GM18519 (cell line): ENCODE results near the gene PLCL2.

Experiments used
- ATAC-seq: cut with Tn5 transposase; IDR thresholded peaks from one replicate; pipeline ENCODE4 v1.9.1; 2021; ENCODE audit warnings: mild to moderate bottlenecking, moderate library complexity; ENCODE audit not compliant: unreplicated experiment, low FRiP score

PLCL2 gene

DNA sequence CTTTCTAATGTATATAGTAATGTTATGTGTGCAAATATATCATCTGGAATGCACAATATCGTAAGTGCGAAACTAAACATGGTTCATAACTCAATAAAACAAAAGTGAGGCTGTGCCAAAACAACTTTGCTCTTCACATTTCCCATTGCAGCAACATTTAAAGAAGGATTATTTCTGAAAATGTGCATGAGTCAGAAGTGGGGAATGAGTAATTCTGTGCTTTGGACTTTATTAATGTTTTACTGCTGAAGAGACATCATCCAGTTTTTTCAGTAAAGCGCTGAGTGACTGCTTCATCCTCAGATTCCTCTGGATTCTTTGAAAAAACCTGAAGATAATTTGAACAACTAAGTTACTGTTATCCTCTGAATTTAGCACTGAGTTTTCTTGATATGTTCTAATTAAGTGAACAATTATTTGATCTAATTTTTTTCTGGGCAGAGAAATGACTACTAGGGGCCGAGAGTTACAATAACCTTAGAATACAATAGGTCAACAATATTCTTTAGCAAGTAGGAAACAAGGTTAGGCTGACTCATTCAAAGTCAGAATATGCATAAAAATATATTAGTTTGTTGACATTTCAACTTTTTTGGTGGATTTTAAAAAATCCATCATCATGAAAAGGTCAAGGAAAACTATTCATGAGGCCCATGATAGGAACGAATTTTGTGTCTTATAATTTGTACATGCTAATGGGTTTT is 20.0 kb upstream of the PLCL2 start:
- no peak for ATAC-seq

DNA sequence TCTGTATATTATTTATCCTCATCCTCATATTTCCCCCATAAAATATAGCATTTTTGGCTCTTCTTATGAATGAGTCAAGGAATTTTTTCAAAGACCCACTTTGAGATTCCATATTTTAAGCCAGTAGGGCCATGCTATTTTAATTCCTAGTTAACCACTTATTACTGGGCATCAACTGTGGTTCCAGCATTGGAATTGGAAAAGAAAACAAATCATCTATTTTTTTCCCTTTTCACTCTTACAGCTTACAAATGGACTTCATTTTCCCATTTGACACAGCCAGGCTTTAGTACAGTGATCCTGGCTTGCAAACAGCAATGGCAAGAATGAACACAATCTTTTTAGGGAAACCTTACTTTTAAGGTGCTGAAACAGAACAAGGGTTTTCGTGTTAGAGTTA is 19.4 kb upstream of the PLCL2 start:
- no peak for ATAC-seq

DNA sequence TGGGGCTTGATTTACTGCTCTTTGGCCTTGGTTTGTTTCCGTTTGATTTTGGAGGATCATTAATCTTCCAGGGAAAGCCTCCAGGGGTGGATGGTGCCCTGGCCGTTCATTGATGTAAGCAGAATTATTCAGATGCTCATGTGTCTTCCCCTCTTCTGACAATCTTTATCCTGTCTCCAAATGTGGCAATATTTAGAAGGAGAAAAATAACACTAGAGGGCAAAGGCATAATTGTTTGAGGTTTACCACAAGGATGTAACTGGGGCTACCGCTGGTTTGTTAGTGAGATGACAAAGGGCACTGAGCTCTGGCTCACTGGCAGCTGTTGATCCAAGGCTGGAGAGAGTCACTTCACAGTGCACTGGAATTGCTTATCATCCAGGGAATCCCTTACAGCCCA is 18.2 kb upstream of the PLCL2 start:
- ATAC-seq, result no peak

DNA sequence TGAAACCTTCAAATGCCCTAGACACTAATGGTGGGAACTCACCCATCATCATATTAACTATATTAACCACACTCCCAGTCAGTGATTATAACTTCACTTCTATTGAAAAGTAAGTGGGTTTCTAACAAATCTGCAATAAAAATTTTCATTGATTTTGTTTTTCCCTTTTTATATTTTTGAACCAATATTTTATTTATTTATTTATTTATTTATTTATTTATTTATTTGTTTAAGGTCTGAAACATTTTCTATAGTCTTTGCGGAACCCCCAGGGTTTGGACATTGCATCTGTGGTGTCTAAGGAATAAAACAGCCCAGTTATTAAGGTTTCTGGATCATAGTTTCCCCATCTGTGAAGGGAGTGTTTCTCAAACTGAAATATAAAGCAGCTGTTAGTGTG is 16.2 kb upstream of the PLCL2 start:
- no peak for ATAC-seq

DNA sequence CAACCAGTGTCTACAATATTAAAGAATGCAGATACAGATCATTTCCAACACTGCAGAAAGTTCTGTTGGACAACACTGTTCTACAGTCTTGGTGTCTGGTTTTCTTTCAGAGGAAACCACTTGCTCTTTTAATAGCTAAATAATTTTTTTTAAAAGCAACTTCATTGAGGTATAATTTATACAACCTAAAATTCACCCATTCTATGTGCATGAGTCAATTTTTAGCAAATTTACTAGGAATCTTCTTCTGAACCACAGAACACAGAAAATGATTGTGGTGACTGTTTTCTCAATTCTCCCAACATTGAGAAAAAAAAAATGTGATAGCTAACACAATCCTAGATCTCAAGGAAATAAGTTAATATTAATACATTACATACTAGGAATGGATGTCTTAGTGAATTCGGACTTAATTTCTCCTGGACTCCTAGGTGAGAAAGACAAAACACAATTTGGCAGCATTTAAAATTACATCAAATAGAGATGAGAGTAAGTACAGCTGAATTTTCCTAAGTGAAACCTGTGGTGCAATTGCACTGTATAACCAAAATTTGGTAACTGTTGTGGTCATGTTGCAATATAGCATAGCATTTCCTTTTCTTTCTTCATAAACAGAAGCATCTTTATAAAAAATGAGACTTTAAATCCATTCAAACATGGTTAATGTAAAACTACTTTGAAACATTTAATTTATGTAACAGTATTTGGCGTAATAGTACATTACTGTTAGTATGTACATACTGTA is 15.3 kb upstream of the PLCL2 start:
- ATAC-seq, result no peak

DNA sequence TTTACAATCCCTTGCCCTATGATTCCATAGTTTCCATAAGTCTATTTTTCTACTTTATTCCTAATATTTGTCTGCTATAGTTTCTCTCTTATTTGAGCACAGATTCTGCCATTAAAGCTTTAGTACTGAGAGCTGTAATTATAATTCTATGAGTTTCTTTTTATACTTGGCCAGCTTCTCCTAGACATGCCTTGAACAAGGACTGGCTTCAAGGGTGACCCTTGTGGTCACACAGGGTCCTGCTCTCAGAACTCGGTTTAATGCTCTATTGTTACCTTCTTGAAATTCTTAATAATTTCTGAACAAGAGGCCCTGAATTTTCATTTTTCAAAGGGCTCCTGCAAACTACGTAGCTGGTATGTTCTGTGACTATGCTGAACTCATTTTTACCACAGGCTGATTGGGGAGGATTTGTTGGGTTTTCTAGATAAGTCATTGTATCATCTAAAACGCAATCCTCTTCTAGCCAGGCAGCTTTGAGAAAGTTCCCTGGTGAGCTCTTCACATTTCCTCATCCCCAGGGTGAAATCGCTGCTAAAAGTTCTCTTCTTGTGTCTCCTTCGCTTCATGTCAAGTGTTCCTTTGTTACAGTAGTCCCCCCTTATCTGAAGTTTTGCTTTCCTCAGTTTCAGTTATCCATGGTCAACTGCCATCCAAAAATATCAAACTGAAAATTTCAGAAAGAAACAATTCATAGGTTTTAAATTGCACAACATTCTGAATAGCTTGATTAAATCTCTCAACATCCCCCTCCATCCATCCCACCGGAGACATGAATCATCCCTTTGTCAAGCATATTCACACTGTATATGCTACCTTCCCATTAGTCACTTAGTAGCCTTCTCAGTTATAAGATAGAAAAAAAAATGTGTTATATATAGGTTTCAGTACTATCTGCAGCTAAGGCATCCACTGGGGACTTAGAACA is 12.6 kb upstream of the PLCL2 start:
- no peak for ATAC-seq

DNA sequence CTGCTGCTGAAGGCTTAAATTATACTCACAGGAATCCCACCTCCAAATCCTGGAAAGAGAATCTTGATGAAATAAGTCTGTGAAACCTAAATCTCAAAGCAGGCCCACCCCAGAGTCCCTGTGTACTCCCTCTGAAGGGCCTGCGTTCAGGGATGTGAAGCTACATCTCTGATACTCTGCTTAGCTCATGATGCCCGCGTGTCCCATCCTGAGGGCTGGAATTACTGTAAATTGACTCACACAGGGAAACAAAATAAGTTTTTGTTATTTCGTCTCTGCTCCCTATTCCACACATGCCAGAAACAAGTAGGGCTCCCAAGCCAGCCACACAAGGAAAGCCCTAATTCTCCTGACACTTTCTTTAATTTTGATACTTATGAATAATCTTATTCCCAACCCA is 10.9 kb upstream of the PLCL2 start:
- no peak for ATAC-seq

DNA sequence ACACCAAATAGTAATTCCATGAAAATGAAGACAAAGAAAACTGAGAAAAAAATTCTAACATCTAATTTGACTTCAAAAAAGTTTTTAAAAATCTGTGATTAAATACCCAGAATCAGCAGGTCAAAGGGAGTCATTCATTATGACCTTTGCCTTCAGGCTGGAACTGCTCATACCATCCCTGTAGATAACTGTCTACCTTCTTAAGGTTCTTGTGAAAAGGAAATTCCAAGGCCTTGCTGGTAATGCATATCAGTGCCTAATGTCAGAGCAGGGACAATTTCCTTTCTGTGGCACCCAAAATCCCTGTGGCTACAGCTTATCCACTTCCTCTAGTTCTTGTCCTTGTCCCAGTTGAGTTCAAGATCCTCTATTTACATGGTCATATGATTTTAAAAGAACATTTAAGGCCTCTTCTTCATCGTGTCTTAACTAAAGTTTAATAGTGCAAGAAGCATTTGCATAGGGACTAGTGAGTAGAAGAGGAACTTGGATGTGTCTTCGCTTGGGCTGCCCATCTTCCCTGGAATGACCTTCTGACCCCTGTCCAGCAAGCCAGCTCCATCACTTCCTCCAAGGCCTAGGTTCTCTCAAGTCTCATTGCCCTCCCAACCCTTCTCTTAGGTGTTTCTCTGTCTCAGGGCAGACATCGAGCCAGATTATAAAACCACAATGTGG is 8.7 kb upstream of the PLCL2 start:
- no peak for ATAC-seq

DNA sequence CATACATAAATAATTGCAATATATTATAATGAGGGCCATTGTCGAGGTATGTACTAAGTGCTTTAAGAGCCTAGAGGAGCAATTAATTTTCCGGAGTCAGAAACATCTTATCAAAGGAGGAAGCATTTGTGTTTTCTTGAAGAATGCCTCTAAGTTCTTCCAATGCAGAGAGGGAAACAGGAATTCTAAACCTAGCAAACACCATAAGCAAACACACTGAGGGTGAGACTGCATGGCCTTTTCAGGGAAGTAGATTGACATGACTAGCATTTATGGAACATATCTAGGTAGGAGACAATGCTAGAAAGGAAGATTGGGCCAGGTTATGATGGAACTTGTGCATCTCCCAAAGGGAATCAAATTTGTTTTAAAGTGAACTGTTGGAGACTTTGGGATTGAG is 7.2 kb upstream of the PLCL2 start:
- ATAC-seq, result no peak

DNA sequence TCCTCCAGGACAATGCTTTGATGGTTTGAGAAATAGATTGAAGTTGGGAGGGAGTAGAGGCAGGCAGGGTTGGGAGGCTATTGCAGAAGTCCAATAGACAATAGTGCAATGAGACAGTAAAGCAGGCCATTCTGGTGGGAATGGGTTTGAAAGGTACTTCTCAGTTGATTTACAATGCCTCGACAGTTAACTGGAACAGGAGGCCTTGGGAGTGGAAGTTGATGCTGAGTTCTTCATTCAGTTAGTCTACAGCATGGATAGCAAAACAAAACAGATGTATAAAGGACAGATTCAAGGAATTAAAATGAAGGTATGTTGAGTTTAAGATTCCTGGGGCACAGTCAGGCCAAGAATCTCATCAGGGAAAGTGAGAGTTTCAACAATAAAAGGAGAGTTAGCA is 6.8 kb upstream of the PLCL2 start:
- ATAC-seq, result no peak

DNA sequence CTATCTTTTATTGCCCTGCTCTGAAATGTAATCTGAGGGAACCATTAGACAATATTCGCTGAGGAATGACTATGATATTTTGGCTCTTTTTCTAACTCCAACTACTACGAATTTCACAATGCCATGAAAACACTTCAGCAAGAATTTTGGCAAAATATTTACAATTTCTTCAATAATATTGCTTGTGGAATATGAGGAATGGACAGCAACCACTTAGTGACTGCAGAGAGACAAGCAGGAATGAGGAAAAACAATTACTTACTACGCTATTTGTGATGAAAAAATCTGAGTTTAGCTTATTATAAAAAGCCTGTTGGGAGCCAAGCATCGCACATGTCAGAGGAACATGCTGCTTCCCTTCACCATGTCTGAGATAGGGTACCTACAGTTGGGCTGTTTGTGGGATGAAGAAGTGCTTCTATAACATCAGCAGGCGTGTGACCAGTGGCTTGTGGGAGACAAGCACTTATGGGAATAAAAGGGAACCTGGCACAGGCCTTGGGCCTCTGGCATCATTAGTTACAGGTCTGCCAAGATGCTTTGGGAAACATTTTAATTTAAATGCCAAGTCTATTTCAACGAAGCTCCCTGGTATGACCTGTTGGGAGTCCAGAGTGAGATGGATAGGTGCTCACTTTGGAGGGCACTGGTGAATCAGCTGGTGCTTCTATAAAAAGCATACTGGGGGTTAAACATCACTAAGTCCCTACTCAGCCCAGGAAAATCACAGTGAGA is 2.7 kb upstream of the PLCL2 start:
- ATAC-seq, result no peak

DNA sequence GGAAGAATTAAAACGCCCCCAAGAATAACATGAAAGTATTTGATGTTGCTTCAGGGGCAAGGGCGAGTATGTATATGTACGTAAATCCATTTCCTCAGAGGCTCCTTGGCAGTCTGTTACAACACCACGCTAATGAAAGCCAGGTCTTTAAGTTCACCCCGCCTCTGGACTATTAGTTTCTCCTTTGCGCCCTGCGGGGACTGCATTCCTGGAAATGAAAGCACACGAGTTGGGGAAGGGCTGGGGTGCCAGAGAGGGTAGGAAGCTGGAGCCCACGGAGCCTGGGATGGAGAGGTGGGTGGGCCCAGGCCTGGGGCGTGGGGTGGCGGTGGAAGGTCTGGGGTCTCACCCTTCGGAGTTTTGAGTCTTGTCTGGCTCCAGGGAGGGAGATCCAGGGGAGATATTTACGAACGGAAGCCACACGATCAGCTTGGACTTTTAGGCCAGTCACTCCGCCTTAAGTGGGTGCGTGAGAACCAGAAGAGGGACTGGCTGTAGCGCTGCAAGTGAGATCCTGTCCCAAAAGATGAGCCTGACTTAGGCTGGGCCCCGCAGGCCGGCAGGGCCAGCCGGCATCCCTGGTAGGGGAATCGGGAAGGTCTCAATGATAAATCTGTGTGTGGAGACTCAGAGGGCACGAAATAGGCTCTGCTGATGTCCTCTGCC is 1.6 kb upstream of the PLCL2 start:
- no peak for ATAC-seq

DNA sequence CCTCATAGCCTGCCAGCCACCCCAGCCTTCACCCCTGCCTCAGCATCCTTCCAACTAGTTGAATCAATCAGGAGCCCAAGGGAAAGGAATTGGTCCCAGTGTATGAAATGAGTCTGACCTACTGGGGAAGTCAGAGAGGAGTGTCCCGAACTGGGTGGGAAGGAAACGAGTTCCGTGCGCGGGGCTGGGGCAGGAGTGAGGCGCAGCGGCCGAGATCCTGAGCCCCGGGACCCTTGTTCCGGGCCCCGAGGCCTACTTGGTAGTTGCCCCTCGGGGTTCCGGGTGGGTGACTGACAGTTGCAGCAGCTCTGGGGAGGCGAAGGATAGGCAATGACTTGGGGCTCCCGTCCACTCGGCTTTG is 1.1 kb upstream of the PLCL2 start:
- ATAC-seq, result no peak

DNA sequence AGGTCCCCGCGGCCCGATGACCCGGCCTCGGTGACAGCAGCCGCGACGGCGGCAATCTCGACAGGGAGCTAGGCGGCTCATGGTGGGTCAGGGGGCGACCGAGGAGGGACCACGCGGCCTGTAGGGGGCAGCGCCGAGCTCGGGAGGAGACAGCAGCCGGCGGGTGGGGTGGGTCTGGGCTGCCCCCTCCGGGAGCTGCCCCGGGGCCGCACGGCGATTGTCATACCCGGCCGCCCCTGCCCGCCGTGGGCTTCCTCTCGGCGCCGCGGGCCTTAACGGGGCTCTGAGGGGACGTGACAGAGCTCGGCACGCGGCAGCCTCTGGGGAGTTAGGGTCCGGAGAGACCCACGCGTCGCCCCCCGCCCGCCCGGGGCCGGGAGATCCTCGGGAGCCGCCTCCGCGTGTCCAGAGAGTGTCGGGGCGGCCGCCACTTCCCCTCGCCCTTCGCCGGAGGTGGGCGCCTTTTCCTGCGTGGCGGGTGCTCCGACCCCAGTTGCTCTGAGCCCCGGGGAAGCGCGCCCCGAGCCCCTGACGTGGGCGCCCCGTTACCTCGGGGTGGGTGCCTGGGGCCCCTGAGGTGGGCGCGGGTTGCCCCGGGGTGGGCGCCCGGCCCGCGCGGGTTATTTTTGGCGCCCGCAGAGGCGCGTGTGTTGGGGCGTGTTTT is 539 bp upstream of the PLCL2 start:
- no peak for ATAC-seq

DNA sequence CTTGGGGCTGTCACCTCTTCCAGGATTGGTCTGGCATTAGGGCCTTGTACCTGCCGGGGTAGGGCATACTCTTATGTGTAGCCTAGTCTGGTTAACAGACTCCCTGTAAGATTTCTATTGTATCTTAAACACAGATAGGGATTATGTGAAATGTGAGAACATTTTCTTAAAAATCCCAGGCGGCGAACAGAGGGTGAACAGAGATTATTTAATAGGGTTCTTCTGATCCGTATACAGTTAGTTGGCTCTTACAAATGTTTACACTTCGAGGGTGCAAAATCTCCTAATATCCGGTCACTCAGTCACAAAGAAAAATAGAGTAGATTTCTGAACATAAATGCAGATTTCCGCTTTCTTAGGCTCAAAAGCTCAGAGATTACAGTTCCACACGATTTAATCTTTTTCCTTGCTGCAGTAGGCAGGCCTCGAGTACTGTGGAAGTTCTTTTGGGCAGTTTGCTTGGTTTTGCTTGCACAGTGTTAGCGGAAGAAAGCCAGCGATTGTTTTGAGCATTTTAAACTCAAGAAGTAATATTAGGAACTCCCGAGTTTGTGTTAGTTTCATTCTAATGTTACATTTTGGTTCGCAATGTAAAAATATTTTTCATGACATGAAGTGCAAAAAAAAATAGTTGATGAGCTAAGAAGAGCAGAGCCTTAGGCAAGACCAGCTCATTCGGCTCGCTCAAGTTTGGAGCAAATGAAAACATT is 993 bp downstream of the PLCL2 start:
- no peak for ATAC-seq

DNA sequence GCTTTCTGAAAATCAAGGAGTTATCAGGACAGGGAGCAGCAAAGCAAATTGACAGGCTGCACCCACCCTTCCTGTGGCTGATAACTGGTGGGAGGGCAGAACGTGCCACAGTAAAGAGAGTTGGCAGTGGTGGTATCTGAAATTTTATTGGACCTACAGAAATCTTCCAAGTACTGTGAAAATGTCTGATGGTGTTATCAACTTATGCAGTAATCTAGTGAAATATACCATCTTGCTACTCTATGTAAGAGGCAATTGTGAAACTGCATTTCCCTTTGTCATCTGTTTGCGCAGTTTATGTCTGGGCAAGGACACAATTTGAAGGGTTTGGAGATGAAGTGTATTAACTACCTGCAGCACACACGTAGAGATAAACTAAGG is 1.5 kb downstream of the PLCL2 start:
- no peak for ATAC-seq

DNA sequence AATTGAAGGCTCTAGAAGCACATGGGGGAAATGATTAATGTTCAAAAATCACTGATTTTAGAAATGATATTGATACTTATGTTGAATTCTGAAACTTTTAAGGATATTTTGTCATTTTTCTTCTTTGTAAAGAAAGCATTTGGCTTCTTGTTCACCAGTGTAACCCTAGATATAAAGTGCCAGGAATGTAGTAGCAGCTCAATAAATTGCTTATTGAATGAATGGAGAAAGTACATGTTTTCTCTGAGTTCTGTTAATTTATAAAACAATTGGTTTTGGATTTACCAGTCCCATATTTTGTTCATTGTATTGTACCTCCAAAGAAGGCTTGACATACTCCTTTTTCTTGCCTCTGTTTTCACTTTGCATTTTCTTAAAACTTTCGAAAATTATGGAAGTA is 2.4 kb downstream of the PLCL2 start:
- ATAC-seq, result no peak

DNA sequence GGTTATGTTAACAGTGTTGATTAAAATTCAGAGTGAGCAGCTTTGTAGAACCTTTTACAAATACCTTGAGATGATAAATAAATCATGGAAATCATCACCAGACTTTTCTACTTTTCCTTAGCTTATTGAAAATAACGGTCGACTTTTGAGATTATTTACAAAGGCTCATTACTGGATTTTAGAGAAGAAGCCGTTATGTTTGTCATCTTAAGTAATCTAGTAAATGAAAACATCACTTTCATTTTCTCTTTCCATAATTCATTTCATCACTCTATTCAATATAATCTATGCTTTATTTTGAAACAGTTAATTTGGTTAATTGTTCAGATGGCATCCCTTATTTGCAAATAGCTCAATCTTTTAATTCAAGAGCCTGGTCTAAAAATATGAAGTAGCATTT is 3.6 kb downstream of the PLCL2 start:
- ATAC-seq, result no peak
